Measurements from ENCODE around the gene ELMOD3.
"Not testable (repeated sequence)": the region's sequence is repeated elsewhere in the genome, so short reads cannot be mapped to it uniquely, and the experiment has no call there.

Gene ELMOD3

GRCh38 chr2:85323351-85323987, 31.1 kb upstream of the ELMOD3 start:
- H3K4me3 ChIP-seq (replicated peaks; ENCODE audit: low read depth, low read length): no peak overlapping the region
- no peak for DNase-seq (ENCODE audit: extremely low read depth, insufficient read length)
- peaks cover 29% of the 10 kb centered on the region for H3K36me3 ChIP-seq (ENCODE audit: control insufficient read depth, insufficient read depth, low read length)
- H3K27me3 ChIP-seq (replicated peaks; ENCODE audit: control insufficient read depth, insufficient read depth, low read length): no peaks in the 10 kb centered on the region
- no peak for TF ChIP-seq CTCF (IDR thresholded peaks at IDR 0.05; ENCODE audit: insufficient read depth, low read length, poor library complexity, severe bottlenecking)

DNA sequence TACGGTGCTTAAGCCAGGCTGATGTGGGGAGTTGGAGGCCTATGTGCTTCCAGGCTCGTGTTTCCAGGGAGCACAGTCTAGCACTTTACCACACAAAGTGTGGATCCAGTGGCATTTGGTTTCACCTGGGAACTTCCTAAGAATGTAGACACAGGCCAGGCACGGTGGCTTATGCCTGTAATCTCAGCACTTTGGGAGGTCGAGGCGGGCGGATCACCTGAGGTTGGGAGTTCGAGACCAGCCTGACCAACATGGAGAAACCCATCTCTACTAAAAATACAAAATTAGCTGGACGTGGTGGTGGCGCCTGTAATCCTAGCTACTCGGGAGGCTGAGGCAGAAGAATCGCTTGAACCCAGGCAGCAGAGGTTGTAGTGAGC, 30.6 kb upstream of the ELMOD3 start:
- H3K27me3 ChIP-seq (replicated peaks; ENCODE audit: control insufficient read depth, insufficient read depth, low read length); H3K4me3 ChIP-seq (replicated peaks; ENCODE audit: low read depth, low read length); DNase-seq (ENCODE audit: extremely low read depth, insufficient read length): not testable (repeated sequence)
- peaks cover 29% of the 10 kb centered on the region for H3K36me3 ChIP-seq (ENCODE audit: control insufficient read depth, insufficient read depth, low read length)

DNA sequence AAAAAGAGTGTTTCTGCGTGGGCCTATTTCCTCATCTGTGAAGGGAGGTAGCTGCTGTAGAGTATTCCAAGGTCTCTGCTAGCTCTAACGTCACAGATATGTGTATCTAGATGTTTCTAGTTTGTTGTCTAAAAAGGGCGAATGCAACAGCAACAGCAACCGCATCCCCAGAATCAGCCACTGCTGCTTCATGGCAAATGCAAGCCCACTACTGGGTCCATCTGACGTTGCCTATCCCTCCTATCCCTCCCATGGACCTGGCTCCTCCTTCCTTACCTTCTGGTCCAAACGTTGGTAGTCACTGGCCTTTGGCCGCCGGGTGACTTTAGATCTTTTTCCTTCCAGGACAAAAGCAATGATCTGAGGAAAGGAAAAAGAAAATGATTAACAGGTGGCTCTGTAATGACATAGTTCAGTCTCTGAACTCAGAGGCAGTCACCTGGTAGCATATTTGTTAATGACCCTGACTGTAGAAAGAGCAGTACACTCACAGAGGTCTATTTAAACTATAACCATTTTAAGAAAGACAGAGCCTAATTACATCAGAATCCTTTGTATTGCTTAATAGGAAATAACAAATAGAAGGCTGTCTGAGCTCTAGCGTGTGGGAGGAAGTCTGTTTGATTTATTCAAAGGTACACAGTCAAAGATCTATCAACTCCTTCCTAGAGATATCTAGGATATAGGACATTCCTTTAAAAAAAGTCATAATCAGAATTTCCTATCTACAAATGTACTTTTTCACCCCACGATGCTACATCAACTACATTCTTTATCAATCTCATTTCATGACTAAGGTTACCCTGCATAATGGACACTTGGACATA, 29.7 kb upstream of the ELMOD3 start:
- no peak for TF ChIP-seq CTCF (IDR thresholded peaks at IDR 0.05; ENCODE audit: insufficient read depth, low read length, poor library complexity, severe bottlenecking)
- no peak for DNase-seq (ENCODE audit: extremely low read depth, insufficient read length)
- peaks cover 26% of the 10 kb centered on the region for H3K36me3 ChIP-seq (ENCODE audit: control insufficient read depth, insufficient read depth, low read length)
- H3K4me3 ChIP-seq (replicated peaks; ENCODE audit: low read depth, low read length): peak overlapping the region; percentile 91
- no peaks in the 10 kb centered on the region for H3K27me3 ChIP-seq (replicated peaks; ENCODE audit: control insufficient read depth, insufficient read depth, low read length)

- H3K4me3 ChIP-seq (replicated peaks; ENCODE audit: low read depth, low read length): peak overlapping the region; percentile 91
- no peaks in the 10 kb centered on the region for H3K27me3 ChIP-seq (replicated peaks; ENCODE audit: control insufficient read depth, insufficient read depth, low read length)
- no peak for DNase-seq (ENCODE audit: extremely low read depth, insufficient read length)
- no peak for TF ChIP-seq CTCF (IDR thresholded peaks at IDR 0.05; ENCODE audit: insufficient read depth, low read length, poor library complexity, severe bottlenecking)
- peaks cover 22% of the 10 kb centered on the region for H3K36me3 ChIP-seq (ENCODE audit: control insufficient read depth, insufficient read depth, low read length)
Measured at GRCh38 chr2:85325466-85325811, 29.1 kb upstream of the ELMOD3 start.

DNA sequence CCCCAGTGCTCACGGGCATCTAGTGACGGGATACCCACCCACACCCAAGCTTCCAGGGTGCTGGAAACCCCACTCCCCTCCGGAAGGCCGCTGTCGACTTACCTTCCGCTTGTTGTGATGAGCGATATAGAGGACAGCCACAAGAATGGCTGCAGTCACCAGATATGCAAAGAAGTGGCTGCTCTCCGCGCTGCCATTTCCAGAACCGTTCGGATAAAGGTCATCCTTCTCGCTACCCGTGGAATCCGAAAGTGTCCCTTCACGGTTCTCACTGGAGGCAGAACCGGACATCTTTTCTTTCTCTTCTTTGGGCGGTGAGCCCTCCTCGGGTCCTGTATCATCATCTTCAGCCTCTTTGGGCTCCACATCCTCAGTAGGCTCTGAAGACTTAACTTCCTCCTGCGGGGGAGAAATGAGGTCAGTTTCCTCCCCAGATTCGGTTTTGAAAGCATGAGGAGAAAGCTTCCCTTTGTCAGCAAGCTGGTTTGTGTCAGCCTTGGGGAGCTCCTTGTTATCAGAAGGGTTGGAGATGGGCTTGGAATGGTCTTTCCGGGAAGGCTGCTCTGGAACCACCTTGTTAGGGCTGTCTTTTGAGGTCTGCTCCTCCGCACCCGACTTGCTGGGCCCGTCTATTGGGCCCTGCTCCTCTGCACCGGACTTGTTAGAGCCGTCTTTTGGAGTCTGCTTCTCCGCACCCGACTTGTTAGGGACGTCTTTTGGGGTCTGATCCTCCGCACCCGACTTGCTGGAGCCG, 28.0 kb upstream of the ELMOD3 start:
- Histone ChIP-seq H3K36me3 (ENCODE audit: control insufficient read depth, insufficient read depth, low read length) (peaks cover 14% of the 10 kb centered on the region), H3K4me3 (replicated peaks; ENCODE audit: low read depth, low read length) (peak overlapping the region; percentile 91), H3K27me3 (replicated peaks; ENCODE audit: control insufficient read depth, insufficient read depth, low read length) (no peaks in the 10 kb centered on the region)
- no peak for TF ChIP-seq CTCF (IDR thresholded peaks at IDR 0.05; ENCODE audit: insufficient read depth, low read length, poor library complexity, severe bottlenecking)
- DNase-seq (ENCODE audit: extremely low read depth, insufficient read length): peak; percentile 58

All from GM06990 (cell line).